Transverse colon (tissue), 4 donors: ENCODE results near the gene CNNM1. TPM values are rescaled to one million over a fixed set of nuclear protein-coding genes. Genes with fewer than 3 reads are reported as not detected.

Experiments used
- DNase-seq: peaks from one replicate; pipeline ENCODE4 v3.0.0-alpha.2; 2019
- H3K27ac ChIP-seq, 4 donors: fragments of 200-600 bp; sonication (generic); 2 replicates each; pipeline ENCODE4 v1.5.1; 2016 to 2018; ENCODE audit warnings: inconsistent platforms in 4 of 4
- H3K27me3 ChIP-seq: fragments of 200-600 bp; sonication (generic); 2 replicates; pipeline ENCODE4 v1.5.1; 2017; ENCODE audit warnings: inconsistent platforms
- H3K36me3 ChIP-seq, 4 donors: fragments of 200-600 bp; sonication (generic); 2 replicates each; pipeline ENCODE4 v1.5.1; 2017 to 2019; ENCODE audit warnings: inconsistent platforms in 4 of 4
- H3K4me1 ChIP-seq, 4 donors: fragments of 200-600 bp; sonication (generic); 2 replicates each; pipeline ENCODE4 v1.5.1; 2017 to 2020; ENCODE audit warnings: inconsistent platforms in 4 of 4
- H3K4me3 ChIP-seq, 4 donors: fragments of 200-600 bp; sonication (generic); 1 replicate in 1 of 4; 2 replicates in 3 of 4; pipeline versions ENCODE4 v1.5.1 to v1.6.1; 2017 to 2019; ENCODE audit warnings: inconsistent platforms in 4 of 4
- H3K9me3 ChIP-seq, 2 donors: fragments of 200-600 bp; sonication (generic); 2 replicates each; pipeline ENCODE4 v1.5.1; 2017 to 2019; ENCODE audit warnings: inconsistent platforms in 2 of 2
- EP300 ChIP-seq: sonication (generic); formaldehyde crosslinking; IDR thresholded peaks from one replicate; pipeline ENCODE4 v1.6.1; 2017; ENCODE audit warnings: antibody characterized with exemption, low read depth
- POLR2A ChIP-seq: fragments of 450-650 bp; IDR thresholded peaks from one replicate; pipeline ENCODE4 v1.6.1; 2016; ENCODE audit warnings: antibody characterized with exemption, mild to moderate bottlenecking, moderate library complexity
- POLR2AphosphoS5 ChIP-seq, 3 donors: sonication (generic); formaldehyde crosslinking; IDR thresholded peaks; one replicate each; pipeline ENCODE4 v1.6.1; 2016; ENCODE audit warnings: antibody characterized with exemption in 3 of 3
- WGBS, 2 donors: methylation state at CpG; one replicate each; pipeline ENCODE4 v1.1.5; 2018; ENCODE audit warnings: low coverage in 1 of 2; 5-methylcytosine and 5-hydroxymethylcytosine counted together
- in situ Hi-C, 4 donors: fragments of 200-750 bp; cut with MboI; loops; one replicate each; pipeline versions ENCODE4 v1.15.0 to v1.15.1; 2017; ENCODE audit warnings: low sequenced_read_pairs in 3 of 4, low pct_ligation_motif_present in 1 of 4, low pct_unique_long_range_greater_than_20kb in 1 of 4
- intact Hi-C: fragments of 100-400 bp; cut with DNase I; formaldehyde crosslinking; loops from one replicate; pipeline ENCODE4 v1.15.1; 2023; ENCODE audit warnings: low total_unique reads
- total RNA-seq, 4 donors: library from RNA; depleted of rRNA; stranded (reverse); fragments of >200 nt; gene quantifications; one replicate each; pipeline ENCODE4 v1.1.0, GENCODE V29; 2016
- TF ChIP-seq, protein P1 (sequence below), 5 experiments: fragments of 200-600 bp in 3 of 5; fragments of 450-650 bp in 2 of 5; sonication (generic) in 3 of 5; IDR thresholded peaks; 1 replicate in 2 of 5; 2 replicates in 3 of 5; pipeline ENCODE4 v1.5.1; 2016 to 2017; ENCODE audit warnings: antibody characterized with exemption in 5 of 5, inconsistent platforms in 3 of 5, mild to moderate bottlenecking in 2 of 5, moderate library complexity in 1 of 5

Gene CNNM1
- total RNA-seq, 4 donors from 2014 or later = 0.41 to 0.64 TPM; not detected in 2

DNA sequence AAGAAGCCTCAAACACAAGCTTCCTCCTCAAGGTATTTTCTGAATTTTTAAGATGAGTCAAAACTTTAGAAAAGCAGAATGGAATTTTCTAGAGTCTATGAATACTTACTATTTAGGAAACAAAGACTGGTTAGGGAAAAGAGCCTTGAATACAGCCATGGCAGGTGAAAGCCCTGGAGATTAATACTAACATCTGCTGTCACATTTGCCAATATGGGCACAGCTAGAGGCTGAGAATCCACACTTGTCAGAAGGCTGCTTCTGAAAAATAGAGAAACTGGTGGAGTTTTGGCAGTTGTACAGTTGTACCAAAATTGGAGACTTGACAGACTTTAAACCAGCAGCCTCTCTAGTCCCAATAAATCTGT lies 24.3 kb upstream of the CNNM1 start:
- no peak for TF ChIP-seq POLR2AphosphoS5 (IDR thresholded peaks at IDR 0.05)
- TF ChIP-seq, protein P1, sequence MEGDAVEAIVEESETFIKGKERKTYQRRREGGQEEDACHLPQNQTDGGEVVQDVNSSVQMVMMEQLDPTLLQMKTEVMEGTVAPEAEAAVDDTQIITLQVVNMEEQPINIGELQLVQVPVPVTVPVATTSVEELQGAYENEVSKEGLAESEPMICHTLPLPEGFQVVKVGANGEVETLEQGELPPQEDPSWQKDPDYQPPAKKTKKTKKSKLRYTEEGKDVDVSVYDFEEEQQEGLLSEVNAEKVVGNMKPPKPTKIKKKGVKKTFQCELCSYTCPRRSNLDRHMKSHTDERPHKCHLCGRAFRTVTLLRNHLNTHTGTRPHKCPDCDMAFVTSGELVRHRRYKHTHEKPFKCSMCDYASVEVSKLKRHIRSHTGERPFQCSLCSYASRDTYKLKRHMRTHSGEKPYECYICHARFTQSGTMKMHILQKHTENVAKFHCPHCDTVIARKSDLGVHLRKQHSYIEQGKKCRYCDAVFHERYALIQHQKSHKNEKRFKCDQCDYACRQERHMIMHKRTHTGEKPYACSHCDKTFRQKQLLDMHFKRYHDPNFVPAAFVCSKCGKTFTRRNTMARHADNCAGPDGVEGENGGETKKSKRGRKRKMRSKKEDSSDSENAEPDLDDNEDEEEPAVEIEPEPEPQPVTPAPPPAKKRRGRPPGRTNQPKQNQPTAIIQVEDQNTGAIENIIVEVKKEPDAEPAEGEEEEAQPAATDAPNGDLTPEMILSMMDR (IDR thresholded peaks at IDR 0.05) = no peak
- TF ChIP-seq EP300 = no peak
- no peak for TF ChIP-seq POLR2A
- H3K9me3 ChIP-seq = peaks cover 0 to 4% of the 10 kb centered on the region in 2 donors
- DNase-seq = no peak
- no peaks in the 10 kb centered on the region for H3K36me3 ChIP-seq
- peaks cover 0 to 4% (median 1%) of the 10 kb centered on the region in 4 donors for H3K4me1 ChIP-seq
- H3K27me3 ChIP-seq = no peaks in the 10 kb centered on the region
- intact Hi-C loops = no loop called here
- in situ Hi-C loops = no loop called here
- H3K4me3 ChIP-seq = no peak overlapping the region
- no peak overlapping the region for H3K27ac ChIP-seq

- Histone ChIP-seq H3K36me3 (no peaks in the 10 kb centered on the region), H3K27ac (no peak overlapping the region), H3K4me1 (no peaks in the 10 kb centered on the region), H3K27me3 (no peaks in the 10 kb centered on the region), H3K4me3 (no peak overlapping the region), H3K9me3 (peaks cover 0 to 4% of the 10 kb centered on the region in 2 donors)
- WGBS, 2 donors = 78 to 81% methylated on average over 2 of the region's 2 CpGs
- TF ChIP-seq POLR2A (no peak), EP300 (no peak), POLR2AphosphoS5 (IDR thresholded peaks at IDR 0.05) (no peak)
- TF ChIP-seq, protein P1 (IDR thresholded peaks at IDR 0.05) = no peak
- in situ Hi-C loops = no loop called here
- no peak for DNase-seq
- intact Hi-C loops = no loop called here
Measured at GRCh38 chr10:99312501-99312900, 16.7 kb upstream of the CNNM1 start.

DNA sequence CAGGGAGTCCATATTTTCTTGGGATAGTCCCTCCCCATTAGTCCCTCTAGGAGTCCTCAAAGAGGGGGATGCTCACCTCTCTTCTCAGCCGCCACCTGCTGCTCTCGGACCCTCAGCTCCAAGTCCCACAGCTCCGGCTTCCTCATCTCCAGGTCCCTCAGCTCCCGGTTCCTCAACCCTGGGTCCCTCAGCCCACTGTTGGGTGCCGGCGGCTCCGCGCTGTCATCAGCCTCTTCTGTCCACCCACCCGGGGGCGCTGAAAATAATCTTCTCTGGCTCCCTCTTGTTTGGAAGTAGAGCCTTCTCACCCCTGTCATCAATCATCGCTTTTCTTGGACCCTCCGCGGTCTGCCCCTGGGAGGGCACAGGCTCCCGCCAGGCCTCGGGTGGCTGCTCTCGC lies 13.3 kb upstream of the CNNM1 start:
- no peaks in the 10 kb centered on the region for H3K36me3 ChIP-seq
- H3K4me1 ChIP-seq = no peaks in the 10 kb centered on the region
- no peak for DNase-seq
- TF ChIP-seq EP300 = no peak
- TF ChIP-seq POLR2AphosphoS5 (IDR thresholded peaks at IDR 0.05) = no peak
- TF ChIP-seq POLR2A = no peak
- TF ChIP-seq, protein P1 (IDR thresholded peaks at IDR 0.05) = no peak
- no peak overlapping the region for H3K27ac ChIP-seq
- intact Hi-C loops = no loop called here
- in situ Hi-C loops = no loop called here
- no peaks in the 10 kb centered on the region for H3K27me3 ChIP-seq
- no peak overlapping the region for H3K4me3 ChIP-seq
- 94 to 96% methylated on average over 8 to 16 of the region's 16 CpGs for WGBS, 2 donors
- H3K9me3 ChIP-seq = no peaks in the 10 kb centered on the region

- intact Hi-C loops (no loop called here), in situ Hi-C loops (no loop called here)
- Histone ChIP-seq H3K9me3 (no peaks in the 10 kb centered on the region), H3K36me3 (no peaks in the 10 kb centered on the region), H3K4me1 (no peaks in the 10 kb centered on the region), H3K4me3 (no peak overlapping the region), H3K27ac (no peak overlapping the region), H3K27me3 (no peaks in the 10 kb centered on the region)
- DNase-seq = no peak
- TF ChIP-seq, protein P1 (IDR thresholded peaks at IDR 0.05) = no peak
- TF ChIP-seq EP300 (no peak), POLR2A (no peak), POLR2AphosphoS5 (IDR thresholded peaks at IDR 0.05) (no peak)
- WGBS, 2 donors = 87% methylated on average over 17 of the region's 17 CpGs; no CpG with 5 or more reads in 1 of the 2 donors
Measured at GRCh38 chr10:99316374-99316773, 12.8 kb upstream of the CNNM1 start.
